H9 (cell line): Measurements from ENCODE around the gene ANKRD34B. TPM values are rescaled to one million over a fixed set of nuclear protein-coding genes. Genes with fewer than 3 reads are reported as not detected.

Experiments
- DNase-seq: peaks from one replicate; pipeline ENCODE4 v3.0.0-alpha.2; 2017
- H2AFZ ChIP-seq: one replicate; pipeline ENCODE4 v1.6.1; 2013; ENCODE audit warnings: mild to moderate bottlenecking, low read length, control low read depth, moderate library complexity
- H2AK5ac ChIP-seq: 2 replicates; pipeline ENCODE4 v1.6.1; 2013; ENCODE audit warnings: low read length, control low read depth, mixed read lengths; ENCODE audit not compliant: insufficient read length
- H2BK120ac ChIP-seq: one replicate; pipeline ENCODE4 v1.6.1; 2013; ENCODE audit warnings: low read depth, mild to moderate bottlenecking, low read length, control low read depth, inconsistent platforms; ENCODE audit not compliant: poor library complexity, severe bottlenecking
- H2BK12ac ChIP-seq: 2 replicates; pipeline ENCODE4 v1.6.1; 2013; ENCODE audit warnings: low read length, control low read depth, mixed read lengths, low read depth; ENCODE audit not compliant: insufficient read length
- H2BK15ac ChIP-seq: 2 replicates; pipeline ENCODE4 v1.6.1; 2013; ENCODE audit warnings: low read depth, low read length, control low read depth
- H2BK20ac ChIP-seq: one replicate; pipeline ENCODE4 v1.6.1; 2013; ENCODE audit warnings: low read depth, mild to moderate bottlenecking, low read length, control low read depth, inconsistent platforms; ENCODE audit not compliant: poor library complexity, severe bottlenecking
- H2BK5ac ChIP-seq: 2 replicates; pipeline ENCODE4 v1.6.1; 2013; ENCODE audit warnings: low read length, control low read depth, mixed read lengths; ENCODE audit not compliant: insufficient read length
- H3K14ac ChIP-seq: 2 replicates; pipeline ENCODE4 v1.6.1; 2013; ENCODE audit warnings: low read length, control low read depth; ENCODE audit not compliant: insufficient read depth
- H3K18ac ChIP-seq: 2 replicates; pipeline ENCODE4 v1.6.1; 2013; ENCODE audit warnings: low read depth, mild to moderate bottlenecking, mixed read lengths, low read length, control low read depth; ENCODE audit not compliant: insufficient read length
- H3K23ac ChIP-seq: 2 replicates; pipeline ENCODE4 v1.6.1; 2013; ENCODE audit warnings: low read length, control low read depth, mixed read lengths, low read depth; ENCODE audit not compliant: insufficient read length
- H3K23me2 ChIP-seq: 2 replicates; pipeline ENCODE4 v1.6.1; 2013; ENCODE audit warnings: low read depth, mild to moderate bottlenecking, mixed read lengths, low read length, control low read depth; ENCODE audit not compliant: insufficient read length, poor library complexity, severe bottlenecking
- H3K27ac ChIP-seq: 2 replicates; pipeline ENCODE4 v1.5.1; 2013; ENCODE audit warnings: low read length, control low read depth, mixed read lengths, low read depth; ENCODE audit not compliant: insufficient read length
- H3K27me3 ChIP-seq: 2 replicates; pipeline ENCODE4 v1.6.1; 2013; ENCODE audit warnings: low read length, control low read depth, inconsistent platforms; ENCODE audit not compliant: insufficient read depth
- H3K4ac ChIP-seq: 2 replicates; pipeline ENCODE4 v1.6.1; 2013; ENCODE audit warnings: low read depth, mild to moderate bottlenecking, control low read depth, inconsistent platforms, low read length, moderate library complexity
- H3K4me1 ChIP-seq: 2 replicates; pipeline ENCODE4 v1.6.1; 2013; ENCODE audit warnings: low read length, control low read depth, inconsistent platforms; ENCODE audit not compliant: insufficient read depth
- H3K4me2 ChIP-seq: 2 replicates; pipeline ENCODE4 v1.6.1; 2013; ENCODE audit warnings: low read length, control low read depth, mixed read lengths; ENCODE audit not compliant: insufficient read length, insufficient read depth
- H3K56ac ChIP-seq: 2 replicates; pipeline ENCODE4 v1.6.1; 2013; ENCODE audit warnings: low read depth, mild to moderate bottlenecking, mixed read lengths, low read length, control low read depth; ENCODE audit not compliant: insufficient read length
- H3K79me1 ChIP-seq: 2 replicates; pipeline ENCODE4 v1.6.1; 2013; ENCODE audit warnings: low read depth, mild to moderate bottlenecking, moderate library complexity, low read length, control low read depth, inconsistent platforms; ENCODE audit not compliant: insufficient read depth, poor library complexity, severe bottlenecking
- H3K79me2 ChIP-seq: 2 replicates; pipeline ENCODE4 v1.6.1; 2013; ENCODE audit warnings: low read length, control low read depth, inconsistent platforms; ENCODE audit not compliant: insufficient read depth
- H3K9ac ChIP-seq: 2 replicates; pipeline ENCODE4 v1.6.1; 2013; ENCODE audit warnings: low read length, control low read depth, mixed read lengths; ENCODE audit not compliant: insufficient read length; ENCODE audit errors: extremely low read depth
- H3K9me3 ChIP-seq: one replicate; pipeline ENCODE4 v1.6.1; 2013; ENCODE audit warnings: low read depth, low read length, inconsistent platforms; ENCODE audit not compliant: control insufficient read depth
- H3T11ph ChIP-seq: one replicate; pipeline ENCODE4 v1.6.1; 2013; ENCODE audit warnings: mild to moderate bottlenecking, low read length, control low read depth, inconsistent platforms
- H4K20me1 ChIP-seq: one replicate; pipeline ENCODE4 v1.6.1; 2013; ENCODE audit not compliant: control insufficient read depth, insufficient read length, insufficient read depth
- H4K5ac ChIP-seq: 2 replicates; pipeline ENCODE4 v1.6.1; 2013; ENCODE audit warnings: low read depth, mild to moderate bottlenecking, mixed read lengths, low read length, control low read depth; ENCODE audit not compliant: insufficient read length
- H4K8ac ChIP-seq: replicated peaks from 2 replicates; pipeline ENCODE4 v1.6.1; 2013; ENCODE audit warnings: low read length, control low read depth, mixed read lengths, low read depth; ENCODE audit not compliant: insufficient read length
- H4K91ac ChIP-seq: 2 replicates; pipeline ENCODE4 v1.6.1; 2013; ENCODE audit warnings: low read depth, mild to moderate bottlenecking, moderate library complexity, mixed read lengths, low read length, control low read depth; ENCODE audit not compliant: insufficient read length
- H3K27ac Mint-ChIP-seq, 3 experiments: 2 replicates in 2 of 3; 3 replicates in 1 of 3; pipeline ENCODE4 v1.8.0; 2020 to 2021; ENCODE audit warnings: mixed read lengths in 3 of 3, mild to moderate bottlenecking in 1 of 3, moderate library complexity in 1 of 3
- H3K27me3 Mint-ChIP-seq: 2 replicates; pipeline ENCODE4 v1.8.0; 2021; ENCODE audit warnings: low read depth, mild to moderate bottlenecking, moderate library complexity, mixed read lengths
- H3K36me3 Mint-ChIP-seq, 3 experiments: 2 replicates in 2 of 3; 3 replicates in 1 of 3; pipeline ENCODE4 v1.8.0; 2020 to 2021; ENCODE audit warnings: low read depth in 3 of 3, mixed read lengths in 3 of 3; ENCODE audit not compliant: insufficient read depth in 1 of 3
- H3K4me1 Mint-ChIP-seq, 2 experiments: 2 replicates each; pipeline ENCODE4 v1.8.0; 2020; ENCODE audit warnings: mixed read lengths in 2 of 2
- H3K4me3 Mint-ChIP-seq, 2 experiments: 2 replicates in 1 of 2; 3 replicates in 1 of 2; pipeline ENCODE4 v1.8.0; 2020 to 2021; ENCODE audit warnings: mild to moderate bottlenecking in 2 of 2, mixed read lengths in 2 of 2, moderate library complexity in 1 of 2
- H3K9me3 Mint-ChIP-seq, 2 experiments: 2 replicates in 1 of 2; 3 replicates in 1 of 2; pipeline ENCODE4 v1.8.0; 2020; ENCODE audit warnings: mild to moderate bottlenecking in 2 of 2, mixed read lengths in 2 of 2, moderate library complexity in 1 of 2
- CTCF ChIP-seq: fragments of 200-600 bp; sonication (generic); conservative IDR thresholded peaks from 3 replicates; pipeline ENCODE4 v1.8.0; 2021; ENCODE audit warnings: antibody characterized with exemption, mild to moderate bottlenecking
- WGBS: extraction: QIAGEN DNeasy Blood & Tissue Kit; methylation state at CpG from one replicate; pipeline ENCODE4 v1.1.7; 2013; ENCODE audit warnings: missing lambda C conversion rate, low lambda C conversion rate, mixed read lengths; ENCODE audit not compliant: insufficient read length; ENCODE audit errors: extremely low coverage; 5-methylcytosine and 5-hydroxymethylcytosine counted together
- total RNA-seq: library from RNA; stranded (reverse); gene quantifications from 2 replicates; pipeline ENCODE4 v1.2.1, GENCODE V29; 2021

The ANKRD34B gene
- total RNA-seq, 1 experiment from 2014 or later: 0.72 TPM

GRCh38 chr5:80507663-80508062 lies 62.4 kb downstream of the ANKRD34B start:
- no peaks in the 10 kb centered on the region for H4K20me1 ChIP-seq
- H2BK5ac ChIP-seq: no peak overlapping the region
- no peak overlapping the region for H3T11ph ChIP-seq
- DNase-seq: no peak
- H3K4me1 ChIP-seq: no peaks in the 10 kb centered on the region
- no peak overlapping the region for H2BK15ac ChIP-seq
- Mint-ChIP-seq H3K27me3 (no peaks in the 10 kb centered on the region), H3K36me3 (no peaks in the 10 kb centered on the region), H3K4me3 (no peak overlapping the region), H3K4me1 (no peaks in the 10 kb centered on the region; a peak in 1 of 4 replicates), H3K27ac (peak overlapping the region in 1 of 3 experiments; percentile 6; a peak in 1 of 7 replicates), H3K9me3 (no peaks in the 10 kb centered on the region)
- H4K5ac ChIP-seq: no peak overlapping the region
- H3K56ac ChIP-seq: no peak overlapping the region
- no peak overlapping the region for H3K9ac ChIP-seq
- H3K4ac ChIP-seq: no peak overlapping the region
- no peak for TF ChIP-seq CTCF
- H3K9me3 ChIP-seq: no peaks in the 10 kb centered on the region
- H3K14ac ChIP-seq: no peak overlapping the region; the same call in 1 of the 2 replicates
- H2BK12ac ChIP-seq: no peak overlapping the region
- no peaks in the 10 kb centered on the region for H3K79me1 ChIP-seq
- no peak overlapping the region for H3K18ac ChIP-seq
- no peak overlapping the region for H3K27ac ChIP-seq
- no peak overlapping the region for H2BK20ac ChIP-seq
- H2BK120ac ChIP-seq: no peak overlapping the region
- no peak overlapping the region for H2AK5ac ChIP-seq
- no peak overlapping the region for H2AFZ ChIP-seq
- no peaks in the 10 kb centered on the region for H3K79me2 ChIP-seq
- WGBS: no CpG with 5 or more reads among the region's 3 CpGs
- H4K91ac ChIP-seq: no peak overlapping the region
- no peak overlapping the region for H4K8ac ChIP-seq
- H3K27me3 ChIP-seq: no peaks in the 10 kb centered on the region
- H3K4me2 ChIP-seq: no peak overlapping the region
- no peaks in the 10 kb centered on the region for H3K23me2 ChIP-seq
- H3K23ac ChIP-seq: no peak overlapping the region

Other genes with a start within 250 kb of the ANKRD34B start
- 20.5 and 21.9 TPM in 2 replicates for gene ZFYVE16, start 162.2 kb downstream of the ANKRD34B start, total RNA-seq
- 0.72 and 0.79 TPM in 2 replicates for gene FAM151B, start 82.2 kb downstream of the ANKRD34B start, total RNA-seq
- 16.7 and 17.3 TPM in 2 replicates for gene MSH3, start 84.4 kb upstream of the ANKRD34B start, total RNA-seq
- 70.6 and 72.2 TPM in 2 replicates for gene DHFR, start 84.7 kb upstream of the ANKRD34B start, total RNA-seq